ENCODE data around the gene MISFA. TPM values are rescaled to one million over a fixed set of nuclear protein-coding genes. Genes with fewer than 3 reads are reported as not detected.
A peak's percentile ranks its signal among the peaks of the same experiment; 100 is the strongest.

MISFA gene
- total and polyA plus RNA-seq, 9 of the 15 experiments (the other 6 are each of a cell fraction or from before 2014, with no cell fraction given): 1.6 to 6.3 (median 3.4) TPM

DNA sequence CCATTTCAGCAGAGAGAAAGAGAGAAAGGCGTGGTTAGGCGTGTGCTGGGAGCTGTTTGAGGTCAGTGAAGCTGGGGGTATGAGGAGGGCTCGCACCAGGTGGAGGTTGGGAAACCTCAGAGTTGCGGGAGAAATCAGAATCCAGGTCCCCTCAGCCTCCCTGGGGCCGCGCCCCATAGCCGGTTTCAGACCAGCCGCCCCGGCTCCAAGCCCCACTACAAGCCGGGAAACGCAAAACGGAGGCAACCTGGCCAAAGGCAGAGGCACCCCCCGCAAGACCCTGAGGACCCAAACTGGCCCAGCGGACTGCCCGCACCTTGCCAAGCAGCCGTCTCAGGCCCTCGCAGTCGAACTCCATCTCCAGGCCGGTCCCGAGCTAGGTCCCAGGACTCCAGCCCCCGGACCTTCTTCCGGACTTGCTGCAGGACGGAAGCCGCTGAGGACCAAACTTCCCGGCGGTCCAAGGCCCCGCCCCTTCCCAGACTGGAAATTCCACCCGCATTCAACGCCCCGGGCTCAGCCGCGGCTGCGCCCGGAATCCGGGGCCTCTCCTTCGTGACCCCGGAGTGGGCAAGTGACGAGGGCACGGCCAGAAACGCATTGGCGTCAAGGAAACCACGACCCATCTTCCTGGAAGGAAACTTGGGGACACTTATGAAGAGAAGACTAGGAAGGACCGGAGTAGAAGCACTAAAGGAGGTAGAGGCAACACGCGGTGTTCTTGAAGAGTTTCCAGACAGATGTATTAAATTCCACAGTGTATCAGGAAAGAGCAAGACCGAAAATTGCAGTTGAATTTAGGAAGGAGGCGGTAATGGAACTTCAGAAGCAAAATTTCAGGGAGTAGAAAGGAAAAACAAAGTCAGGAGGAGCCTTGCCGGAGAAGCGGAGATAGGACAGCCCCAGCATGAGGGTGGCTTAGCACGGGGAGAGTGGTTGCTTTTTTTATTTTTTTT, 11.0 kb upstream of the MISFA start, which contains the start of gene UEVLD (continued):
- TF ChIP-seq SMAD2 (IDR thresholded peaks at IDR 0.05; ENCODE audit: low read depth, low read length) (no peak), DACH1 (IDR thresholded peaks at IDR 0.05; ENCODE audit: partially characterized antibody) (no peak), ZNF699 (CRISPR knock-in tag; IDR thresholded peaks at IDR 0.05; ENCODE audit: insufficient replicate concordance) (no peak), ZNF263 (CRISPR knock-in tag; IDR thresholded peaks at IDR 0.05; ENCODE audit: borderline replicate concordance) (no peak), BCL6 (CRISPR knock-in tag; IDR thresholded peaks at IDR 0.05) (no peak), NFATC3 (IDR thresholded peaks at IDR 0.05) (no peak), GABPB2 (CRISPR knock-in tag; conservative IDR thresholded peaks at IDR 0.05) (no peak), CTBP1 (IDR thresholded peaks at IDR 0.05; ENCODE audit: borderline replicate concordance) (peak; percentile 58; the same call in 1 of the 2 replicates), MTA3 (IDR thresholded peaks at IDR 0.05; ENCODE audit: borderline replicate concordance) (peak; percentile 98), CBX5 (IDR thresholded peaks at IDR 0.05; ENCODE audit: borderline replicate concordance, low read depth) (no peak), TCFL5 (CRISPR knock-in tag; conservative IDR thresholded peaks at IDR 0.05) (no peak), U2AF1 (optimal IDR thresholded peaks at IDR 0.05; ENCODE audit: low read depth, low read length) (no peak), ZNF197 (CRISPR knock-in tag; IDR thresholded peaks at IDR 0.05; ENCODE audit: low read depth) (0 out of 2 replicates have a peak, but pooled peaks have one; percentile 48), LCOR (CRISPR knock-in tag; IDR thresholded peaks at IDR 0.05) (no peak), ZNF431 (CRISPR knock-in tag; IDR thresholded peaks at IDR 0.05) (no peak), GATAD2B (IDR thresholded peaks at IDR 0.05; ENCODE audit: borderline replicate concordance) (no peak), L3MBTL2 (IDR thresholded peaks at IDR 0.05) (peak; percentile 80), MEF2A (IDR thresholded peaks at IDR 0.05; ENCODE audit: control insufficient read depth, low read depth, low read length) (no peak), TBP (optimal IDR thresholded peaks at IDR 0.05; ENCODE audit: low read depth, low read length) (peak; percentile 25), ELF1 (tag; IDR thresholded peaks at IDR 0.05) (peak; percentile 95), TFE3 (CRISPR knock-in tag; IDR thresholded peaks at IDR 0.05) (no peak), SAFB2 (IDR thresholded peaks at IDR 0.05; ENCODE audit: borderline replicate concordance, low read depth, low read length, severe bottlenecking) (no peak)
- TF ChIP-seq, protein P1, sequence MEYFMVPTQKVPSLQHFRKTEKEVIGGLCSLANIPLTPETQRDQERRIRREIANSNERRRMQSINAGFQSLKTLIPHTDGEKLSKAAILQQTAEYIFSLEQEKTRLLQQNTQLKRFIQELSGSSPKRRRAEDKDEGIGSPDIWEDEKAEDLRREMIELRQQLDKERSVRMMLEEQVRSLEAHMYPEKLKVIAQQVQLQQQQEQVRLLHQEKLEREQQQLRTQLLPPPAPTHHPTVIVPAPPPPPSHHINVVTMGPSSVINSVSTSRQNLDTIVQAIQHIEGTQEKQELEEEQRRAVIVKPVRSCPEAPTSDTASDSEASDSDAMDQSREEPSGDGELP (CRISPR knock-in tag; IDR thresholded peaks at IDR 0.05; ENCODE audit: borderline replicate concordance): peak; percentile 75; the same call in 1 of the 2 replicates
- TF ChIP-seq, protein P2, sequence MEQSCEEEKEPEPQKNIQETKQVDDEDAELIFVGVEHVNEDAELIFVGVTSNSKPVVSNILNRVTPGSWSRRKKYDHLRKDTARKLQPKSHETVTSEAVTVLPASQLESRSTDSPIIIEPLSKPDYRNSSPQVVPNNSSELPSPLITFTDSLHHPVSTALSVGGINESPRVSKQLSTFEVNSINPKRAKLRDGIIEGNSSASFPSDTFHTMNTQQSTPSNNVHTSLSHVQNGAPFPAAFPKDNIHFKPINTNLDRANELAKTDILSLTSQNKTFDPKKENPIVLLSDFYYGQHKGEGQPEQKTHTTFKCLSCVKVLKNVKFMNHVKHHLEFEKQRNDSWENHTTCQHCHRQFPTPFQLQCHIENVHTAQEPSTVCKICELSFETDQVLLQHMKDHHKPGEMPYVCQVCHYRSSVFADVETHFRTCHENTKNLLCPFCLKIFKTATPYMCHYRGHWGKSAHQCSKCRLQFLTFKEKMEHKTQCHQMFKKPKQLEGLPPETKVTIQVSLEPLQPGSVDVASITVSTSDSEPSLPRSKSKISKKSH (CRISPR knock-in tag; IDR thresholded peaks at IDR 0.05): no peak
